ENCODE results near the gene KRT6A.

DNA sequence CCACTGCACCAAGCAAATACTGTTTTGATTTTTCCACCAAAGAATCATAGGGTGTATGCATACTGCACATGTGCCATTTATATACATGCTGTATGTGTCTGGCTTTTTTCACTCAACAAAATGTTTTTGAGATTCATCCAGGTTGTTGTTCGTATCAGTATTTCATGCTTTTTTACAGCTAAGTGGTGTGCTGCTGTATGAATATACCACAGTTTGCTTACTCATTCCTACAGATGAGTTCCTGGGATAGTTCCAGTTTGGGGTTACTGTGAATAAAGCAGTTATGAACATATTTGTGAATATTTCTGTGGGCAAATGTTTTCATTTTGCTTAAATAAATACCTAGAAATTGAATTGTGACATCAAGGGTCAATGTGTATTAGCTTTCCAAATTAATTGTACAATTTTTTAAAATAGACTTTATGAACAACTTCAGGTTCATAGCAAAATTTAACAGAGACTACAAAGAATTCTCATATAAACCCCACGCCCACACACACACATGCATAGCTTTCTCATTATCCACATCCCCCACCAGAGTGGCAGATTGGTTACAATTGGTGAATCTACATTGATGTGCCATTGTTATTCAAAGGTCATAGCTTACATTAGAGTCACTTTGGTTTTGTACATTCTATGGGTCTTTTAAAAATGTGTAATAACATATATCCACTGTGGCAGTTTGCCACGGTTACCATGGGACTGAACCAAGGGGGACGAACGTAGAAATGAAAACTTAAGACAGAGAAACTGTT lies 6.9 kb upstream of the KRT6A start:
- TF ChIP-seq EZH2 (IDR thresholded peaks at IDR 0.05; ENCODE audit: borderline replicate concordance, low read depth, low read length, poor library complexity, severe bottlenecking), result no peak
- TF ChIP-seq, protein P1, sequence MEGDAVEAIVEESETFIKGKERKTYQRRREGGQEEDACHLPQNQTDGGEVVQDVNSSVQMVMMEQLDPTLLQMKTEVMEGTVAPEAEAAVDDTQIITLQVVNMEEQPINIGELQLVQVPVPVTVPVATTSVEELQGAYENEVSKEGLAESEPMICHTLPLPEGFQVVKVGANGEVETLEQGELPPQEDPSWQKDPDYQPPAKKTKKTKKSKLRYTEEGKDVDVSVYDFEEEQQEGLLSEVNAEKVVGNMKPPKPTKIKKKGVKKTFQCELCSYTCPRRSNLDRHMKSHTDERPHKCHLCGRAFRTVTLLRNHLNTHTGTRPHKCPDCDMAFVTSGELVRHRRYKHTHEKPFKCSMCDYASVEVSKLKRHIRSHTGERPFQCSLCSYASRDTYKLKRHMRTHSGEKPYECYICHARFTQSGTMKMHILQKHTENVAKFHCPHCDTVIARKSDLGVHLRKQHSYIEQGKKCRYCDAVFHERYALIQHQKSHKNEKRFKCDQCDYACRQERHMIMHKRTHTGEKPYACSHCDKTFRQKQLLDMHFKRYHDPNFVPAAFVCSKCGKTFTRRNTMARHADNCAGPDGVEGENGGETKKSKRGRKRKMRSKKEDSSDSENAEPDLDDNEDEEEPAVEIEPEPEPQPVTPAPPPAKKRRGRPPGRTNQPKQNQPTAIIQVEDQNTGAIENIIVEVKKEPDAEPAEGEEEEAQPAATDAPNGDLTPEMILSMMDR (conservative IDR thresholded peaks at IDR 0.05; ENCODE audit: low read depth, low read length), result no peak

Measured in A673 (cell line).